ENCODE results near the gene NTRK3.

NTRK3 gene

DNA sequence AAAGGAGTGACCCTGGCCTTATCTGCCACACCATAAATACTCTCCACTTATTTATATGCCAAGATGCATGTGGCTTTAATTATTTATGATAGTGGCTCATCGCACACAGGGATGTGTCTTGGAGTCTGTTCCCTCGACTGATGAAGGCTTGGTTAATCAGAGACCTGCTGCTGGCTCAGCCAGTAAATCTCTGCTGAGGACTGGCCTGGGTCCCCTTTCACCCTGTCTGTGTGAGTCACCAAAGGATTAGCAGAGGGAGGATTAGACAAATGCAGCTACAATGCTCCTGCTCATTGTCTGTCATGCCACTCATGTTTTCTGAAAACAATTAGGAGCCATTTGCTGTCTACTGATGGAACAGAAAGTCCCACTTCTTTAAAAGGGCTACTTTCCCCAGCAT is 226.8 kb downstream of the NTRK3 start:
- no peaks in the 10 kb centered on the region for H3F3A ChIP-seq (ENCODE audit: control insufficient read depth, insufficient read depth)
- TF ChIP-seq EZH2phosphoT487 (IDR thresholded peaks at IDR 0.05; ENCODE audit: borderline replicate concordance, low read length): no peak
- TF ChIP-seq, protein P1, sequence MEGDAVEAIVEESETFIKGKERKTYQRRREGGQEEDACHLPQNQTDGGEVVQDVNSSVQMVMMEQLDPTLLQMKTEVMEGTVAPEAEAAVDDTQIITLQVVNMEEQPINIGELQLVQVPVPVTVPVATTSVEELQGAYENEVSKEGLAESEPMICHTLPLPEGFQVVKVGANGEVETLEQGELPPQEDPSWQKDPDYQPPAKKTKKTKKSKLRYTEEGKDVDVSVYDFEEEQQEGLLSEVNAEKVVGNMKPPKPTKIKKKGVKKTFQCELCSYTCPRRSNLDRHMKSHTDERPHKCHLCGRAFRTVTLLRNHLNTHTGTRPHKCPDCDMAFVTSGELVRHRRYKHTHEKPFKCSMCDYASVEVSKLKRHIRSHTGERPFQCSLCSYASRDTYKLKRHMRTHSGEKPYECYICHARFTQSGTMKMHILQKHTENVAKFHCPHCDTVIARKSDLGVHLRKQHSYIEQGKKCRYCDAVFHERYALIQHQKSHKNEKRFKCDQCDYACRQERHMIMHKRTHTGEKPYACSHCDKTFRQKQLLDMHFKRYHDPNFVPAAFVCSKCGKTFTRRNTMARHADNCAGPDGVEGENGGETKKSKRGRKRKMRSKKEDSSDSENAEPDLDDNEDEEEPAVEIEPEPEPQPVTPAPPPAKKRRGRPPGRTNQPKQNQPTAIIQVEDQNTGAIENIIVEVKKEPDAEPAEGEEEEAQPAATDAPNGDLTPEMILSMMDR (IDR thresholded peaks at IDR 0.05; ENCODE audit: low read depth, low read length, poor library complexity, severe bottlenecking): no peak
- H3K36me3 ChIP-seq (ENCODE audit: control insufficient read depth, low read length): no peaks in the 10 kb centered on the region
- H4K20me1 ChIP-seq (ENCODE audit: control insufficient read depth, insufficient read depth, low read depth, low read length): no peaks in the 10 kb centered on the region
- no peaks in the 10 kb centered on the region for H3K79me2 ChIP-seq (ENCODE audit: control insufficient read depth, low read length)
- H3K27me3 ChIP-seq (ENCODE audit: control insufficient read depth, low read length): no peaks in the 10 kb centered on the region
- no peaks in the 10 kb centered on the region for H3K9me2 ChIP-seq (replicated peaks; ENCODE audit: control insufficient read depth, low read length)
- H3K4me3 ChIP-seq (ENCODE audit: low read length): no peak overlapping the region
- H3K9me3 ChIP-seq (ENCODE audit: control insufficient read depth, insufficient read depth, low read length): no peaks in the 10 kb centered on the region
- no peak overlapping the region for H3K27ac ChIP-seq (ENCODE audit: low read depth, low read length)
- H3K4me2 ChIP-seq (ENCODE audit: low read length): no peak overlapping the region
- H3K4me1 ChIP-seq (ENCODE audit: control insufficient read depth, low read length): no peaks in the 10 kb centered on the region

DNA sequence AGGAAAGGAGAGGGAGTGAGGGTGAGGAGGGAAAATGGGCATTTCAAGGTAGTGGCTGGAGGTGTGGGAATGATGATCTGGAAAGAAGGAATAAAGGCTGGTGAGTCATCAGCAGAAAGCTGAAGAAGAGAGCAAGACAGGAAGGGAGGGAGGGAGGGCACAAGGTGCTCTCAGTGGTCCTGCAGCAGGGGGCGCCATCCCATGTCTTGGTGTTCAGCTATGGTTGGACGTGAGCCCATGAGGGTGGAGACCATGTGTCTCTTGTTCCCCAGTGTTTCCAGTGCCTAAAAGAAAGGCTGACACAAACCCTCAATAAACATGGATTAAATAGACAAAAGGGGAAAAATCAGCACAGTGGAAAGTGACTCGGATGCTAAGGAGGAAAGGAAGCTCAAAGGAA is 228.5 kb downstream of the NTRK3 start:
- no peaks in the 10 kb centered on the region for H3K27me3 ChIP-seq (ENCODE audit: control insufficient read depth, low read length)
- H3K4me3 ChIP-seq (ENCODE audit: low read length): no peak overlapping the region
- H3K9me3 ChIP-seq (ENCODE audit: control insufficient read depth, insufficient read depth, low read length): no peaks in the 10 kb centered on the region
- no peaks in the 10 kb centered on the region for H3K79me2 ChIP-seq (ENCODE audit: control insufficient read depth, low read length)
- H3K36me3 ChIP-seq (ENCODE audit: control insufficient read depth, low read length): no peaks in the 10 kb centered on the region
- no peaks in the 10 kb centered on the region for H3K9me2 ChIP-seq (replicated peaks; ENCODE audit: control insufficient read depth, low read length)
- no peak for TF ChIP-seq EZH2phosphoT487 (IDR thresholded peaks at IDR 0.05; ENCODE audit: borderline replicate concordance, low read length)
- TF ChIP-seq, protein P1 (IDR thresholded peaks at IDR 0.05; ENCODE audit: low read depth, low read length, poor library complexity, severe bottlenecking): no peak
- H3K4me1 ChIP-seq (ENCODE audit: control insufficient read depth, low read length): no peaks in the 10 kb centered on the region
- no peaks in the 10 kb centered on the region for H3F3A ChIP-seq (ENCODE audit: control insufficient read depth, insufficient read depth)
- no peak overlapping the region for H3K4me2 ChIP-seq (ENCODE audit: low read length)
- no peak overlapping the region for H3K27ac ChIP-seq (ENCODE audit: low read depth, low read length)
- no peaks in the 10 kb centered on the region for H4K20me1 ChIP-seq (ENCODE audit: control insufficient read depth, insufficient read depth, low read depth, low read length)

DNA sequence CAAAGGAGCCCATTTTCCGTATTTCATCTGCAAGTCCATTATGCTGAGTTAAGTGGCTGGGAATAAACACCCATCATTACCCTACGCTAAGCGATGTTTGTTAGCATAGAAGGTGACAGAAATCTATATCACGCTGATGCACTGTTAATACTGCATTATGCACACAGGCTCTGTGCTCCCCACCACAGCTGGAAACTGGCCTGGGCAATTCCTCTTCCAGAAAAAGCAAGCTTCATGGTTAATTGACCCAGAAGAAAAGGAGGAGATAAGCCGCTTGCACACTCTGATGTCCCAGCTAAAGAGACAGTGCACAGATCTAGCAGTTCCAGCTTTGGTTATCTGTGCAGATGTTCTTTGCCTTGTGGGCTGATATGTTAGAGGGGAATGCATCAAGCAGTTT is 232.6 kb downstream of the NTRK3 start:
- no peaks in the 10 kb centered on the region for H3K79me2 ChIP-seq (ENCODE audit: control insufficient read depth, low read length)
- no peaks in the 10 kb centered on the region for H3K27me3 ChIP-seq (ENCODE audit: control insufficient read depth, low read length)
- no peak overlapping the region for H3K4me2 ChIP-seq (ENCODE audit: low read length)
- no peaks in the 10 kb centered on the region for H3K9me2 ChIP-seq (replicated peaks; ENCODE audit: control insufficient read depth, low read length)
- no peak overlapping the region for H3K27ac ChIP-seq (ENCODE audit: low read depth, low read length)
- H3K4me3 ChIP-seq (ENCODE audit: low read length): no peak overlapping the region
- H4K20me1 ChIP-seq (ENCODE audit: control insufficient read depth, insufficient read depth, low read depth, low read length): no peaks in the 10 kb centered on the region
- H3F3A ChIP-seq (ENCODE audit: control insufficient read depth, insufficient read depth): no peaks in the 10 kb centered on the region
- H3K36me3 ChIP-seq (ENCODE audit: control insufficient read depth, low read length): no peaks in the 10 kb centered on the region
- no peaks in the 10 kb centered on the region for H3K4me1 ChIP-seq (ENCODE audit: control insufficient read depth, low read length)
- no peak for TF ChIP-seq EZH2phosphoT487 (IDR thresholded peaks at IDR 0.05; ENCODE audit: borderline replicate concordance, low read length)
- TF ChIP-seq, protein P1 (IDR thresholded peaks at IDR 0.05; ENCODE audit: low read depth, low read length, poor library complexity, severe bottlenecking): no peak
- H3K9me3 ChIP-seq (ENCODE audit: control insufficient read depth, insufficient read depth, low read length): no peaks in the 10 kb centered on the region

DNA sequence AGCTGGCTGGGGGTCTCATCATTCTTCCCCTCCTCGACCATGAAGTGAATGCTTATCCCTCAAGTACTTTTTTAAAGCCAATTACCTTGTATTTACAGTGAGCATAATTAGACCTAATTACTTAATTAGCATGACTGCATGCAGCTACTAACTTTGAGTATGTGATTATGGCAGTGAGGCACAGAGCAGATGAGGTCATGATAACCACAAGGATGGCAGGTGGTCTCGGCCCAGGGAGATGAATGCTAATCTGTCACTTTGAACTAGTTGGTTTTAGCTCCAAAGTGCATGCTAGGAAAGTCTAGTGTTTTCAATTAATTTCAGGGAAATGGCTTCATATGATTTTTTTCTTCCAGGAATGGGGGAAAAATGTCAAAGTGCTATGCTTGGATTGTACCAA is 233.8 kb downstream of the NTRK3 start:
- Histone ChIP-seq H3F3A (ENCODE audit: control insufficient read depth, insufficient read depth) (no peaks in the 10 kb centered on the region), H3K4me2 (ENCODE audit: low read length) (no peak overlapping the region), H3K4me3 (ENCODE audit: low read length) (no peak overlapping the region), H3K27ac (ENCODE audit: low read depth, low read length) (no peak overlapping the region), H3K27me3 (ENCODE audit: control insufficient read depth, low read length) (no peaks in the 10 kb centered on the region), H3K9me2 (replicated peaks; ENCODE audit: control insufficient read depth, low read length) (no peaks in the 10 kb centered on the region), H3K36me3 (ENCODE audit: control insufficient read depth, low read length) (no peaks in the 10 kb centered on the region), H3K4me1 (ENCODE audit: control insufficient read depth, low read length) (no peaks in the 10 kb centered on the region), H4K20me1 (ENCODE audit: control insufficient read depth, insufficient read depth, low read depth, low read length) (no peaks in the 10 kb centered on the region), H3K9me3 (ENCODE audit: control insufficient read depth, insufficient read depth, low read length) (no peaks in the 10 kb centered on the region), H3K79me2 (ENCODE audit: control insufficient read depth, low read length) (no peaks in the 10 kb centered on the region)
- TF ChIP-seq, protein P1 (IDR thresholded peaks at IDR 0.05; ENCODE audit: low read depth, low read length, poor library complexity, severe bottlenecking): no peak
- TF ChIP-seq EZH2phosphoT487 (IDR thresholded peaks at IDR 0.05; ENCODE audit: borderline replicate concordance, low read length): no peak
